Cardiac fibroblast (primary cell): ENCODE measurements around the gene ZNF516.
A peak's percentile ranks its signal among the peaks of the same experiment; 100 is the strongest.

ENCODE experiments used
- DNase-seq, 2 donors: peaks; one replicate each; pipeline versions ENCODE4 v3.0.0 to v3.0.0-alpha.2; 2010; ENCODE audit warnings: low read depth in 2 of 2
- H3K4me3 ChIP-seq, 2 donors: replicated peaks in 1 of 2; 1 replicate in 1 of 2; 2 replicates in 1 of 2; pipeline ENCODE4 v1.5.1; 2011; ENCODE audit warnings: low read depth in 2 of 2, low read length in 2 of 2, mild to moderate bottlenecking in 2 of 2, moderate library complexity in 1 of 2
- CTCF ChIP-seq: IDR thresholded peaks from one replicate; pipeline ENCODE4 v1.5.1; 2011; ENCODE audit warnings: low read depth, mild to moderate bottlenecking, low read length, inconsistent platforms

The ZNF516 gene

GRCh38 chr18:76495435-76496193, 572 bp upstream of the ZNF516 start:
- no peak for TF ChIP-seq CTCF
- peak; percentile 47 to 65 for DNase-seq
- peak overlapping the region; percentile 71 to 77 for H3K4me3 ChIP-seq

- peak; percentile 24 to 47 for DNase-seq
- TF ChIP-seq CTCF: no peak
- peak overlapping the region; percentile 77 to 82 for H3K4me3 ChIP-seq
These were observed 624 bp downstream of the ZNF516 start for GRCh38 chr18:76494231-76495005.

- peak; percentile 30 to 39 for DNase-seq
- H3K4me3 ChIP-seq: peak overlapping the region; percentile 77 to 82
- no peak for TF ChIP-seq CTCF
These were observed 1.6 kb downstream of the ZNF516 start for GRCh38 chr18:76493213-76494161.

- H3K4me3 ChIP-seq: peak overlapping the region; percentile 77 to 82
- DNase-seq: peak; percentile 99
- no peak for TF ChIP-seq CTCF
These were observed 2.3 kb downstream of the ZNF516 start for GRCh38 chr18:76492669-76493212.

GRCh38 chr18:76491776-76492668, 3.0 kb downstream of the ZNF516 start:
- no peak for TF ChIP-seq CTCF
- peak; percentile 21 to 41 for DNase-seq
- peak overlapping the region; percentile 77 to 82 for H3K4me3 ChIP-seq
